H1 (cell line): Measurements from ENCODE around the gene IL36RN. TPM values are rescaled to one million over a fixed set of nuclear protein-coding genes. Genes with fewer than 3 reads are reported as not detected.

Experiments
- BACH1 ChIP-seq: IDR thresholded peaks from 2 replicates; pipeline ENCODE4 v1.6.1; 2012; ENCODE audit warnings: low read length, improper control_type of control experiment
- GTF2F1 ChIP-seq: IDR thresholded peaks from 2 replicates; pipeline ENCODE4 v1.6.1; 2012; ENCODE audit warnings: low read depth, low read length, improper control_type of control experiment, borderline replicate concordance
- KDM1A ChIP-seq: fragments of 200-600, 300-600 bp; sonication (generic); IDR thresholded peaks from 2 replicates; pipeline ENCODE4 v1.7.1; 2016; ENCODE audit warnings: mild to moderate bottlenecking, low read length, borderline replicate concordance
- POLR2A ChIP-seq, 2 experiments: IDR thresholded peaks; 1 replicate in 1 of 2; 2 replicates in 1 of 2; pipeline ENCODE4 v1.6.1; 2011; ENCODE audit warnings: low read depth in 2 of 2, low read length in 2 of 2, mild to moderate bottlenecking in 2 of 2; ENCODE audit errors: control extremely low read depth in 1 of 2
- RBBP5 ChIP-seq: IDR thresholded peaks from 2 replicates; pipeline ENCODE4 v1.7.1; 2012; ENCODE audit warnings: low read depth, mild to moderate bottlenecking, inconsistent platforms, low read length, moderate library complexity, borderline replicate concordance
- RXRA ChIP-seq: IDR thresholded peaks from 2 replicates; pipeline ENCODE4 v1.6.1; 2011; ENCODE audit warnings: low read depth, mild to moderate bottlenecking, low read length, moderate library complexity; ENCODE audit not compliant: insufficient read depth
- TBP ChIP-seq: IDR thresholded peaks from 2 replicates; pipeline ENCODE4 v1.6.1; 2011; ENCODE audit warnings: low read depth, low read length, improper control_type of control experiment
- YY1 ChIP-seq: IDR thresholded peaks from 2 replicates; pipeline ENCODE4 v1.6.1; 2011; ENCODE audit warnings: low read depth, mild to moderate bottlenecking, low read length
- polyA plus RNA-seq, 7 experiments: library from polyadenylated mRNA; depleted of rRNA in 3 of 7; stranded (reverse) in 5 of 7; unstranded in 2 of 7; fragments of >200 nt in 5 of 7; fragments of 200-250 nt in 2 of 7; gene quantifications; 1 replicate in 5 of 7; 2 replicates in 1 of 7; 4 replicates in 1 of 7; pipeline versions ENCODE4 v1.2.1 to v1.2.3, GENCODE V29; 2011 to 2013; ENCODE audit warnings: missing spikeins in 2 of 7, mixed read lengths in 2 of 7
- total RNA-seq: library from RNA; stranded (reverse); fragmentation: NEBNext Ultra II Directional; extraction: Animal tissue kit (Norgen Biotek cat#: 25700); gene quantifications from 2 replicates; pipeline ENCODE4 v1.2.1, GENCODE V29; 2021
- TF ChIP-seq, protein P1 (sequence below): IDR thresholded peaks from 2 replicates; pipeline ENCODE4 v1.6.1; 2011; ENCODE audit warnings: low read depth, mild to moderate bottlenecking, low read length; ENCODE audit not compliant: insufficient read depth

The IL36RN gene
- total and polyA plus RNA-seq, 2 of the 8 experiments (the other 6 are each of a cell fraction or from before 2014, with no cell fraction given) = not detected

DNA sequence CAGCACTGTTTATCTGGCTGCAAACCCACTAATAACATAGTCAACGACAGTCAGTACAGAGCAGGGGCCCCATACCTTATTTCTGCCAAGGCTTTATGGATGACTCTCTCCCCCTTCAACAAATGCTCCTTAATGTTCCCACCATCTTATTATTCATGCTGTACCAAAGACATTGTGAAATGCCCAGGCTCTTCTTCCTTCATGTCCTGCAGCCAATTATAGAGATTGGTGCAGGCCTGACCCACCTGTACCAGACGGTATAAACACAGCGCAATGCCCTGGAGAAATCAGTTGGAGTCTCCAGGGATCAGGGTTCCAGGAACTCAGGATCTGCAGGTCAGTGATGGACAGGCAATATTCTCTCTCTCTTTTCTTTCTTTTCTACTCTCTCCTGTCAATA lies 8.7 kb downstream of the IL36RN start, which contains the start of gene IL1F10 (continued):
- TF ChIP-seq KDM1A (no peak), YY1 (no peak), POLR2A (IDR thresholded peaks at IDR 0.05; ENCODE audit: control extremely low read depth in 1 of 2, low read depth in 2 of 2, low read length in 2 of 2) (no peak), GTF2F1 (no peak), TBP (no peak), BACH1 (no peak), RXRA (no peak), RBBP5 (no peak)
- TF ChIP-seq, protein P1, sequence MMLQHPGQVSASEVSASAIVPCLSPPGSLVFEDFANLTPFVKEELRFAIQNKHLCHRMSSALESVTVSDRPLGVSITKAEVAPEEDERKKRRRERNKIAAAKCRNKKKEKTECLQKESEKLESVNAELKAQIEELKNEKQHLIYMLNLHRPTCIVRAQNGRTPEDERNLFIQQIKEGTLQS = no peak
- TF ChIP-seq, all 59 proteins: peak for 0
